Activated T-cell treated with anti-CD3 and anti-CD28 coated beads for 24 hours (primary cell): ENCODE measurements around the gene PGAP6.
"Not testable (repeated sequence)": the region's sequence is repeated elsewhere in the genome, so short reads cannot be mapped to it uniquely, and the experiment has no call there.

Experiments used
- DNase-seq: peaks from one replicate; pipeline ENCODE4 v3.0.0-alpha.2; 2020; ENCODE audit warnings: low read depth

PGAP6 gene

GRCh38 chr16:379183-379960, 2.4 kb downstream of the PGAP6 start:
- DNase-seq: no peak

GRCh38 chr16:378821-379182, 3.0 kb downstream of the PGAP6 start:
- DNase-seq: no peak

- DNase-seq: not testable (repeated sequence)
Observed at GRCh38 chr16:378113-378820, 3.5 kb downstream of the PGAP6 start.

- no peak for DNase-seq
Observed at GRCh38 chr16:377419-377951, 4.3 kb downstream of the PGAP6 start.

GRCh38 chr16:376817-377418, 4.9 kb downstream of the PGAP6 start:
- no peak for DNase-seq

GRCh38 chr16:375927-376816, 5.6 kb downstream of the PGAP6 start:
- no peak for DNase-seq

GRCh38 chr16:375212-375611, 6.6 kb downstream of the PGAP6 start:
- DNase-seq: no peak

GRCh38 chr16:374616-374926, 7.2 kb downstream of the PGAP6 start:
- DNase-seq: no peak

GRCh38 chr16:373848-374615, 7.7 kb downstream of the PGAP6 start:
- no peak for DNase-seq

GRCh38 chr16:373020-373598, 8.7 kb downstream of the PGAP6 start:
- no peak for DNase-seq

- no peak for DNase-seq
Observed at GRCh38 chr16:372302-372983, 9.3 kb downstream of the PGAP6 start.

GRCh38 chr16:371515-372301, 10.1 kb downstream of the PGAP6 start:
- no peak for DNase-seq

- no peak for DNase-seq
Observed at GRCh38 chr16:370979-371514, 10.7 kb downstream of the PGAP6 start.

- DNase-seq: peak; percentile 90
Observed at GRCh38 chr16:370443-370842, 11.3 kb downstream of the PGAP6 start, which contains the start of gene MRPL28. Gene MRPL28 (minus strand): TSS chr16:370538. CDS start chr16:370218, 320 bp downstream.

- DNase-seq: no peak
Observed at GRCh38 chr16:369866-370436, 11.8 kb downstream of the PGAP6 start.

- no peak for DNase-seq
Observed at GRCh38 chr16:369275-369865, 12.4 kb downstream of the PGAP6 start.

GRCh38 chr16:368388-369158, 13.2 kb downstream of the PGAP6 start:
- DNase-seq: no peak
